ENCODE data around the gene SETSIP. TPM values are rescaled to one million over a fixed set of nuclear protein-coding genes. Genes with fewer than 3 reads are reported as not detected.

SETSIP gene
- total RNA-seq, 2 donors from 2014 or later = not detected

DNA sequence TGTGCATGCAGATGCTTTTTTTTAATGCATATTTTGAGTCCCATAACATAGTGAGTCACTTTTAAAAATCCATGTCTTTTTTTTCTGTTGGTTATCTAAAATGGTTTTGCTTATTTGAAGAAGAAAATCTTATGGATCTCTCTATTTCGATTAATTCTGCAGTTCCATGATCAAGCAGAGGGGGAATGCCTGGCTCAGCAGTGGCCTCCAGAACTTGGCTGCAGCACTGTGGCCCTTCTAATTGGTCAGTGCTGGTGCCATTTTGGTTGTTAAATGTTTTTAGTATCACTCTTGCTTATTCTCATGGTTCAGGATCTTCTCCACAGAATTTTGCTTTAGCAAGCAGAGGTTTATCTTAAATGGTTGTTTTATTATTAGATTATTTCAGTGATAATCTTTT is 34.2 kb downstream of the SETSIP start:
- H3K27ac ChIP-seq = no peak overlapping the region
- no peaks in the 10 kb centered on the region for H3K36me3 ChIP-seq
- no peaks in the 10 kb centered on the region for H3K27me3 ChIP-seq
- TF ChIP-seq, protein P1, sequence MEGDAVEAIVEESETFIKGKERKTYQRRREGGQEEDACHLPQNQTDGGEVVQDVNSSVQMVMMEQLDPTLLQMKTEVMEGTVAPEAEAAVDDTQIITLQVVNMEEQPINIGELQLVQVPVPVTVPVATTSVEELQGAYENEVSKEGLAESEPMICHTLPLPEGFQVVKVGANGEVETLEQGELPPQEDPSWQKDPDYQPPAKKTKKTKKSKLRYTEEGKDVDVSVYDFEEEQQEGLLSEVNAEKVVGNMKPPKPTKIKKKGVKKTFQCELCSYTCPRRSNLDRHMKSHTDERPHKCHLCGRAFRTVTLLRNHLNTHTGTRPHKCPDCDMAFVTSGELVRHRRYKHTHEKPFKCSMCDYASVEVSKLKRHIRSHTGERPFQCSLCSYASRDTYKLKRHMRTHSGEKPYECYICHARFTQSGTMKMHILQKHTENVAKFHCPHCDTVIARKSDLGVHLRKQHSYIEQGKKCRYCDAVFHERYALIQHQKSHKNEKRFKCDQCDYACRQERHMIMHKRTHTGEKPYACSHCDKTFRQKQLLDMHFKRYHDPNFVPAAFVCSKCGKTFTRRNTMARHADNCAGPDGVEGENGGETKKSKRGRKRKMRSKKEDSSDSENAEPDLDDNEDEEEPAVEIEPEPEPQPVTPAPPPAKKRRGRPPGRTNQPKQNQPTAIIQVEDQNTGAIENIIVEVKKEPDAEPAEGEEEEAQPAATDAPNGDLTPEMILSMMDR (IDR thresholded peaks at IDR 0.05) = no peak
- intact Hi-C loops (cut with DNase I) = no loop called here
- no peaks in the 10 kb centered on the region for H3K9me3 ChIP-seq
- no peak for DNase-seq
- no peak overlapping the region for H3K4me3 ChIP-seq
- no peak overlapping the region for H3K9ac ChIP-seq (ENCODE audit: low read depth in 2 of 2, low read length in 2 of 2)
- no peaks in the 10 kb centered on the region for H3K4me1 ChIP-seq

DNA sequence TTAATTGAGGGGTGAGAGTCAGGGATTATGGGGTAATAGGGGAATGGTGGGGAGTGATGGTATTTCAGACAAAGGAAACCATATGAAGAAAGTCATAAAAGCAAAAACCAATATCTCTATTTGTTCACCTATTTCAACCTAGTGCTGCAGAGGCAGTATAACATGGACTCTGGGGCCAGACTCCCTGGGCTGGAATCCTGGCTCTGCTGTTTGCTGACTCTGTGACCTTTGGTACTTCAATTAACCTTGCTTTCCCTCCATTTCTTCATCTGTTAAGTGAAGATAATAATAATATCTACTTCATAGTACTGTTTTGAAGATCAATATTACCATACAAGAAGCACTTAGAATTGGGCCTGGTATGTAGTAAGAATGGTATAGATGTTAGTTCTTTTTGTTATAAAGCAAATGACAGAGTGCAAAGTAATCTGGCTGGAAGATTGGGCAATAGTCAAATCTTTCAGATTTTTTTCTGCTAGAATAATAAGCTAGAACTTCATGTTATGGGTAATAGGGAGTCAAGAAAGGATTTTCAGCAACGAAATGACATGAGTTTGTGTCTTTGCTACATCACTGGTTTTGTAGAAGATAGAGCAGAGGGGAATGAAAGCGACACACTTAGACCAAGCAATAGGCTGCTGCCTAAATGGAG is 36.4 kb downstream of the SETSIP start:
- Histone ChIP-seq H3K27me3 (no peaks in the 10 kb centered on the region), H3K36me3 (no peaks in the 10 kb centered on the region), H3K9me3 (no peaks in the 10 kb centered on the region), H3K9ac (ENCODE audit: low read depth in 2 of 2, low read length in 2 of 2) (no peak overlapping the region), H3K4me1 (no peaks in the 10 kb centered on the region), H3K4me3 (no peak overlapping the region), H3K27ac (no peak overlapping the region)
- intact Hi-C loops (cut with DNase I) = no loop called here
- DNase-seq = no peak
- TF ChIP-seq, protein P1 (IDR thresholded peaks at IDR 0.05) = no peak

DNA sequence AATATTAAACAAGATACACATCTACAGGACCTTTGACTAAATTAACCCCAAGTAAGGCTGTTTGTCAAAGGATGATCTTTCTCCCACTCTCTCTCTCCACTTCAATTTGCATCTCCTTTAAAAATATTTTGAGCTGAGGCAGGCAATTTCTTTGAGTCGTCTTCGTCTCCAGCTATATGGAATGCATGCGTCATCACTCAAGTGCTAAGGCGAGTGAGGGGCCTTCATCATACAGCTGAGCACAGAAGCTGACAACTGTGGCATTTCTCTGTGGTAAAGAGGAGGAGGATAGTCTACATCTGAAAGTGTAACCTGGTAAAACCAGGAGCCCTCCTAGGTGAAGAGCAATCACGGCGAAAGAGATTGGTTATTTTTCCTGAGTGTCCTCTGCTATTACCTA is 37.8 kb downstream of the SETSIP start:
- no peaks in the 10 kb centered on the region for H3K36me3 ChIP-seq
- H3K9me3 ChIP-seq = no peaks in the 10 kb centered on the region
- H3K27me3 ChIP-seq = no peaks in the 10 kb centered on the region
- H3K9ac ChIP-seq (ENCODE audit: low read depth in 2 of 2, low read length in 2 of 2) = no peak overlapping the region
- no peak overlapping the region for H3K27ac ChIP-seq
- no peak for DNase-seq
- no peaks in the 10 kb centered on the region for H3K4me1 ChIP-seq
- no peak overlapping the region for H3K4me3 ChIP-seq
- TF ChIP-seq, protein P1 (IDR thresholded peaks at IDR 0.05) = no peak
- intact Hi-C loops (cut with DNase I) = no loop called here

DNA sequence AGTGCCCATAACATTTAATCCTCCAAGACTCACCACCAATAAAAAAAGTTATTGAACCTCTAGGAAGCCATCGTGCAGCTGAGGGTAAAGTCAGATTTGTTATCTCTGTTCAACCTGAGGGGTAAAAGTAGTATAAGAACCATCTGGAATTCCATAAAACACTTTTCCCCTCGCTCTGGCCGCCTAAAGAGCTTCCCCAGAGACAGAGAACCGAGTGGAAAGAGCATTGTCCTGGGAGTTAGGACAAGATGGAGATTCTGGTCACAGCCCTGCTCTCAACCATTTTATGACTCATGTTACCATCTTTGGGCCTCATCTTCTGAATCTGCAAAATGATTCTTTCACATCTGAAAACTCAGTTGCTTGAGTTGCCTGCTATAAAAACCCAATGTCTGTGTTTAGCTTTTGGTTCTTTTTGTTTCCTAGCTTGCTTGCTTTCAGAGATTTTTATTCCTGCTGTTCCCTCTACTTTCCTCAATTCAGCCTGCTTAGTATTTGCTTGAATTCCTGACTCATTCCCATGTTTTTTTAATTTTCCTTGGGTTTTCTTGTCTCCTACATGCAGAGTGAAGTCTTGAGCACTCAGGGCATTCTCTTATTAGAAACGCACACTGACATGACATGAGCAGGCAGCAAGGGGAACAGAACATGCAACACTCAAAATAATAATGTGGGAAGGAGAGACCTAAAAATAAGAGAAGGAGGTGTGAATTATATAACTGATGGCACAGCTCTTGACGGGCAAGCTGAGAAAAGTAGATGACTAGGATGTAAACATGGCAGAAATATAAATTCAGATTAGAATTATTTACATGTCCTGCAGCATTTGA is 43.7 kb downstream of the SETSIP start:
- Histone ChIP-seq H3K9ac (ENCODE audit: low read depth in 2 of 2, low read length in 2 of 2) (no peak overlapping the region), H3K36me3 (no peaks in the 10 kb centered on the region), H3K27me3 (no peaks in the 10 kb centered on the region), H3K4me3 (no peak overlapping the region), H3K9me3 (no peaks in the 10 kb centered on the region), H3K27ac (no peak overlapping the region), H3K4me1 (no peaks in the 10 kb centered on the region)
- no peak for DNase-seq
- TF ChIP-seq, protein P1 (IDR thresholded peaks at IDR 0.05) = no peak
- intact Hi-C loops (cut with DNase I) = no loop called here

DNA sequence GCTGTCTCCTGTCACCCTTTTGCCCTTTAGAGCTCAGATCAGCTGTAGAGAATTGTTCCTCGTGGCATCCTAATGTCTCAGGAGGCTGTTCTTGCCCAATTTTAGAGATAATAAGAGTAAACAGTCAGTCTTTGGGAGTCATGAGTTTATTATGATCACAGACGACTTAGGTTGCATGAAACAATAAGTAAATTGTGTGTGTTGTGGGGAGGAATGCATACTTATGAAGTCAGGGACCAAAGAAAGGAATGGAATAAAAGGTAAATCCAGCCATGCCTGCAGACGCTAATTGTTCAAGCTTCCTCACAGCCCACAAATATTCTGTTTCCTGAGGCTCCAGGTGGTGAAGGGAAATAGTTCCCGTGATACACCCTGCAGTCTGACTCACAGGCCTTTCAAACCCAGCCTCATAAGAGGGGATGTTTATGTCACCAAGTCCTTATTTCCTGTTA is 44.5 kb downstream of the SETSIP start:
- H3K9ac ChIP-seq (ENCODE audit: low read depth in 2 of 2, low read length in 2 of 2) = no peak overlapping the region
- H3K27me3 ChIP-seq = no peaks in the 10 kb centered on the region
- H3K4me3 ChIP-seq = no peak overlapping the region
- intact Hi-C loops (cut with DNase I) = no loop called here
- no peaks in the 10 kb centered on the region for H3K36me3 ChIP-seq
- no peak for DNase-seq
- no peak overlapping the region for H3K27ac ChIP-seq
- TF ChIP-seq, protein P1 (IDR thresholded peaks at IDR 0.05) = no peak
- no peaks in the 10 kb centered on the region for H3K4me1 ChIP-seq
- H3K9me3 ChIP-seq = no peaks in the 10 kb centered on the region
